ENCODE data around the gene CNOT2.

GRCh38 chr12:70268972-70269371 is 25.7 kb downstream of the CNOT2 start:
- TF ChIP-seq CTCF (IDR thresholded peaks at IDR 0.05) (no peak), ZFX (IDR thresholded peaks at IDR 0.05; ENCODE audit: borderline replicate concordance) (no peak)
